ENCODE measurements around the gene ADAMTS1. TPM values are rescaled to one million over a fixed set of nuclear protein-coding genes. Genes with fewer than 3 reads are reported as not detected.

The ADAMTS1 gene
- total RNA-seq, 1 experiment from 2014 or later = 35.6 TPM

DNA sequence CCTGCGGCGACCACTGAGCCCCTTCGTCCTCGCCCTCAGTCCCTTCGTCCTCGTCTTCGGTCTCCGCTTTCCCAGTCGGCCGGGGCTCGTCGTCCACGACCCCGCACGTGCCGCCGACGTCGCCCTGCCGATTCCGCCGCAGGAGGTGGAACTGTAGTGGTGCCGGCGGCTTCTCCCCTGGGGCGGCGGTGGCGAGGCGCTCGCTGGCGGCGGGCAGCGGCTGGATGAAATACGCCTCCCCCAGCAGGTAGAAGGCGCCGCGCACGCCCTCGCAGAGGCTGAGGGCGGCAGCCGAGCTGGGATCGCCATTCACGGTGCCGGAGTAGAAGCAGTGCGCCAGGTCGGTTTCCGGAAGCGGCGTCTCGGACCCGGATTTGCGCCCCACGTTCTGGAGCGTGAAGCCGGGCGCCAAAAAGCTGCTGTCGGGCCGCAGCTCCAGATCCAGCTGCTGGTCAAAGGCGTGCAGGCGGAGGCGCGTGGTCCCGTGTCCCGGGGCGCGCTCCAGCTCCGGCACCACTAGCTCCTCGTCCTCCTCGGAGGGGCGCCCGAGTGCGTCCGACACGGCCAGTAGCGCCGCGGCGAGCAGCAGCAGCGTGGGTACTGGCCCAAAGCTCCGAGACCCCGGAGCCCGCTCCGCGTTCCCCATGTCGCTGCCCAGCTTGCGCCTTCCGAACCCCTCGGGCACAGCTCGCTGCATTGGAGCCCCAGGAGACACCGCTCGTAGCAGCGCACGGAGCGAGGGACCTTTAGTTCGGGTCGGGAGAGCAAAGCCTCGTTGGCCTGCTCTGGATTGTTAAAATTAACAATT, 747 bp downstream of the ADAMTS1 start (continued):
- TF ChIP-seq, protein P1, sequence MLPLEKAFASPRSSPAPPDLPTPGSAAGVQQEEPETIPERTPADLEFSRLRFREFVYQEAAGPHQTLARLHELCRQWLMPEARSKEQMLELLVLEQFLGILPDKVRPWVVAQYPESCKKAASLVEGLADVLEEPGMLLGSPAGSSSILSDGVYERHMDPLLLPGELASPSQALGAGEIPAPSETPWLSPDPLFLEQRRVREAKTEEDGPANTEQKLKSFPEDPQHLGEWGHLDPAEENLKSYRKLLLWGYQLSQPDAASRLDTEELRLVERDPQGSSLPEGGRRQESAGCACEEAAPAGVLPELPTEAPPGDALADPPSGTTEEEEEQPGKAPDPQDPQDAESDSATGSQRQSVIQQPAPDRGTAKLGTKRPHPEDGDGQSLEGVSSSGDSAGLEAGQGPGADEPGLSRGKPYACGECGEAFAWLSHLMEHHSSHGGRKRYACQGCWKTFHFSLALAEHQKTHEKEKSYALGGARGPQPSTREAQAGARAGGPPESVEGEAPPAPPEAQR (CRISPR knock-in tag; IDR thresholded peaks at IDR 0.05) = no peak
- TF ChIP-seq JAZF1 (CRISPR knock-in tag; IDR thresholded peaks at IDR 0.05) (no peak), ESRRA (CRISPR knock-in tag; IDR thresholded peaks at IDR 0.05; ENCODE audit: borderline replicate concordance) (peak; percentile 92), GRHL2 (CRISPR knock-in tag; IDR thresholded peaks at IDR 0.05; ENCODE audit: insufficient replicate concordance, severe bottlenecking) (no peak), CREM (CRISPR knock-in tag; IDR thresholded peaks at IDR 0.05) (peak; percentile 77; the same call in 1 of the 2 replicates), GTF2I (CRISPR knock-in tag; conservative IDR thresholded peaks at IDR 0.05) (no peak), ELF4 (CRISPR knock-in tag; IDR thresholded peaks at IDR 0.05; ENCODE audit: low read depth) (peak; percentile 56; the same call in 1 of the 2 replicates), CREB1 (CRISPR knock-in tag; IDR thresholded peaks at IDR 0.05) (peak; percentile 77), ZNF671 (CRISPR knock-in tag; IDR thresholded peaks at IDR 0.05) (no peak), ZNF423 (CRISPR knock-in tag; IDR thresholded peaks at IDR 0.05) (0 out of 2 replicates have a peak, but pooled peaks have one; percentile 31), TCF7 (CRISPR knock-in tag; IDR thresholded peaks at IDR 0.05; ENCODE audit: low read depth) (0 out of 2 replicates have a peak, but pooled peaks have one; percentile 30), JUN (CRISPR knock-in tag; IDR thresholded peaks at IDR 0.05) (peak; percentile 91; the same call in 1 of the 2 replicates), CBFB (CRISPR knock-in tag; IDR thresholded peaks at IDR 0.05; ENCODE audit: low read depth) (0 out of 2 replicates have a peak, but pooled peaks have one; percentile 15), ZNF396 (CRISPR knock-in tag; IDR thresholded peaks at IDR 0.05; ENCODE audit: borderline replicate concordance) (no peak), TP53 (CRISPR knock-in tag; IDR thresholded peaks at IDR 0.05) (0 out of 2 replicates have a peak, but pooled peaks have one; percentile 87)
- TF ChIP-seq, protein P2, sequence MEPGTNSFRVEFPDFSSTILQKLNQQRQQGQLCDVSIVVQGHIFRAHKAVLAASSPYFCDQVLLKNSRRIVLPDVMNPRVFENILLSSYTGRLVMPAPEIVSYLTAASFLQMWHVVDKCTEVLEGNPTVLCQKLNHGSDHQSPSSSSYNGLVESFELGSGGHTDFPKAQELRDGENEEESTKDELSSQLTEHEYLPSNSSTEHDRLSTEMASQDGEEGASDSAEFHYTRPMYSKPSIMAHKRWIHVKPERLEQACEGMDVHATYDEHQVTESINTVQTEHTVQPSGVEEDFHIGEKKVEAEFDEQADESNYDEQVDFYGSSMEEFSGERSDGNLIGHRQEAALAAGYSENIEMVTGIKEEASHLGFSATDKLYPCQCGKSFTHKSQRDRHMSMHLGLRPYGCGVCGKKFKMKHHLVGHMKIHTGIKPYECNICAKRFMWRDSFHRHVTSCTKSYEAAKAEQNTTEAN (CRISPR knock-in tag; IDR thresholded peaks at IDR 0.05) = peak; percentile 85
- TF ChIP-seq, protein P3, sequence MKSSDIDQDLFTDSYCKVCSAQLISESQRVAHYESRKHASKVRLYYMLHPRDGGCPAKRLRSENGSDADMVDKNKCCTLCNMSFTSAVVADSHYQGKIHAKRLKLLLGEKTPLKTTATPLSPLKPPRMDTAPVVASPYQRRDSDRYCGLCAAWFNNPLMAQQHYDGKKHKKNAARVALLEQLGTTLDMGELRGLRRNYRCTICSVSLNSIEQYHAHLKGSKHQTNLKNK (CRISPR knock-in tag; IDR thresholded peaks at IDR 0.05) = no peak
- TF ChIP-seq, protein P4, sequence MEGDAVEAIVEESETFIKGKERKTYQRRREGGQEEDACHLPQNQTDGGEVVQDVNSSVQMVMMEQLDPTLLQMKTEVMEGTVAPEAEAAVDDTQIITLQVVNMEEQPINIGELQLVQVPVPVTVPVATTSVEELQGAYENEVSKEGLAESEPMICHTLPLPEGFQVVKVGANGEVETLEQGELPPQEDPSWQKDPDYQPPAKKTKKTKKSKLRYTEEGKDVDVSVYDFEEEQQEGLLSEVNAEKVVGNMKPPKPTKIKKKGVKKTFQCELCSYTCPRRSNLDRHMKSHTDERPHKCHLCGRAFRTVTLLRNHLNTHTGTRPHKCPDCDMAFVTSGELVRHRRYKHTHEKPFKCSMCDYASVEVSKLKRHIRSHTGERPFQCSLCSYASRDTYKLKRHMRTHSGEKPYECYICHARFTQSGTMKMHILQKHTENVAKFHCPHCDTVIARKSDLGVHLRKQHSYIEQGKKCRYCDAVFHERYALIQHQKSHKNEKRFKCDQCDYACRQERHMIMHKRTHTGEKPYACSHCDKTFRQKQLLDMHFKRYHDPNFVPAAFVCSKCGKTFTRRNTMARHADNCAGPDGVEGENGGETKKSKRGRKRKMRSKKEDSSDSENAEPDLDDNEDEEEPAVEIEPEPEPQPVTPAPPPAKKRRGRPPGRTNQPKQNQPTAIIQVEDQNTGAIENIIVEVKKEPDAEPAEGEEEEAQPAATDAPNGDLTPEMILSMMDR (IDR thresholded peaks at IDR 0.05) = no peak
- TF ChIP-seq, protein P5, sequence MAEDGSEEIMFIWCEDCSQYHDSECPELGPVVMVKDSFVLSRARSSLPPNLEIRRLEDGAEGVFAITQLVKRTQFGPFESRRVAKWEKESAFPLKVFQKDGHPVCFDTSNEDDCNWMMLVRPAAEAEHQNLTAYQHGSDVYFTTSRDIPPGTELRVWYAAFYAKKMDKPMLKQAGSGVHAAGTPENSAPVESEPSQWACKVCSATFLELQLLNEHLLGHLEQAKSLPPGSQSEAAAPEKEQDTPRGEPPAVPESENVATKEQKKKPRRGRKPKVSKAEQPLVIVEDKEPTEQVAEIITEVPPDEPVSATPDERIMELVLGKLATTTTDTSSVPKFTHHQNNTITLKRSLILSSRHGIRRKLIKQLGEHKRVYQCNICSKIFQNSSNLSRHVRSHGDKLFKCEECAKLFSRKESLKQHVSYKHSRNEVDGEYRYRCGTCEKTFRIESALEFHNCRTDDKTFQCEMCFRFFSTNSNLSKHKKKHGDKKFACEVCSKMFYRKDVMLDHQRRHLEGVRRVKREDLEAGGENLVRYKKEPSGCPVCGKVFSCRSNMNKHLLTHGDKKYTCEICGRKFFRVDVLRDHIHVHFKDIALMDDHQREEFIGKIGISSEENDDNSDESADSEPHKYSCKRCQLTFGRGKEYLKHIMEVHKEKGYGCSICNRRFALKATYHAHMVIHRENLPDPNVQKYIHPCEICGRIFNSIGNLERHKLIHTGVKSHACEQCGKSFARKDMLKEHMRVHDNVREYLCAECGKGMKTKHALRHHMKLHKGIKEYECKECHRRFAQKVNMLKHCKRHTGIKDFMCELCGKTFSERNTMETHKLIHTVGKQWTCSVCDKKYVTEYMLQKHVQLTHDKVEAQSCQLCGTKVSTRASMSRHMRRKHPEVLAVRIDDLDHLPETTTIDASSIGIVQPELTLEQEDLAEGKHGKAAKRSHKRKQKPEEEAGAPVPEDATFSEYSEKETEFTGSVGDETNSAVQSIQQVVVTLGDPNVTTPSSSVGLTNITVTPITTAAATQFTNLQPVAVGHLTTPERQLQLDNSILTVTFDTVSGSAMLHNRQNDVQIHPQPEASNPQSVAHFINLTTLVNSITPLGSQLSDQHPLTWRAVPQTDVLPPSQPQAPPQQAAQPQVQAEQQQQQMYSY (CRISPR knock-in tag; IDR thresholded peaks at IDR 0.05) = peak; percentile 43; the same call in 1 of the 2 replicates
- TF ChIP-seq, protein P6, sequence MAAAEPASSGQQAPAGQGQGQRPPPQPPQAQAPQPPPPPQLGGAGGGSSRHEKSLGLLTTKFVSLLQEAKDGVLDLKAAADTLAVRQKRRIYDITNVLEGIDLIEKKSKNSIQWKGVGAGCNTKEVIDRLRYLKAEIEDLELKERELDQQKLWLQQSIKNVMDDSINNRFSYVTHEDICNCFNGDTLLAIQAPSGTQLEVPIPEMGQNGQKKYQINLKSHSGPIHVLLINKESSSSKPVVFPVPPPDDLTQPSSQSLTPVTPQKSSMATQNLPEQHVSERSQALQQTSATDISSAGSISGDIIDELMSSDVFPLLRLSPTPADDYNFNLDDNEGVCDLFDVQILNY (CRISPR knock-in tag; IDR thresholded peaks at IDR 0.05) = peak; percentile 81
- TF ChIP-seq, protein P7, sequence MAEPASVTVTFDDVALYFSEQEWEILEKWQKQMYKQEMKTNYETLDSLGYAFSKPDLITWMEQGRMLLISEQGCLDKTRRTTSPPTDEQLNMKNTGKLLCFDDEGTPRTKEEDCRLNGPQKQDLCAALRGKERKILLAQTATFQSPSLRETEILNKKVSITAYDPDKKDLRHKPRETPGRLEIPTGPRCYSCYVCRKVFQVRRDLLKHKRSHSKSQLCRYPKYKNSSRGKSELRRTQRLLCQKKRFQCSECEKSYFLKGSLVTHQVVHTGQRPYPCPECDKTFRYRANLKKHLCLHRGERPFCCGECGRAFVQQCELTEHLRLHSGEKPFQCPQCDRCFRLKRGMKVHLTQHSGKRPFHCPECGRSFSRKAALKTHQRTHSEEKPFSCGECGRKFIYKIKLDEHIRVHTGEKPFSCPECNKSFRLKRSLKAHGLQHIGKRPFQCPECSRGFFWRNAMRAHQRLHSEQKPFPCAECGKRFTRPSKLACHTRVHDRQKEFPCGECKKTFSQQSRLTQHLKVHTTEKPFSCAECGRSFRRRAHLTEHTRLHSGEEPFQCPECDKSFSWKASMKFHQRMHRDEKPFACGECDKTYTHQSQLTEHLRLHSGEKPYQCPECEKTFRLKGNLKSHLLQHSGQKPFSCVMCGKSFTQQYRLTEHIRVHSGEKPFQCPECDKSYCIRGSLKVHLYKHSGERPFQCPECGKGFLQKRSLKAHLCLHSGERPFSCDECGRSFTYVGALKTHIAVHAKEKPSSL (CRISPR knock-in tag; conservative IDR thresholded peaks at IDR 0.05) = no peak
- TF ChIP-seq, protein P8, sequence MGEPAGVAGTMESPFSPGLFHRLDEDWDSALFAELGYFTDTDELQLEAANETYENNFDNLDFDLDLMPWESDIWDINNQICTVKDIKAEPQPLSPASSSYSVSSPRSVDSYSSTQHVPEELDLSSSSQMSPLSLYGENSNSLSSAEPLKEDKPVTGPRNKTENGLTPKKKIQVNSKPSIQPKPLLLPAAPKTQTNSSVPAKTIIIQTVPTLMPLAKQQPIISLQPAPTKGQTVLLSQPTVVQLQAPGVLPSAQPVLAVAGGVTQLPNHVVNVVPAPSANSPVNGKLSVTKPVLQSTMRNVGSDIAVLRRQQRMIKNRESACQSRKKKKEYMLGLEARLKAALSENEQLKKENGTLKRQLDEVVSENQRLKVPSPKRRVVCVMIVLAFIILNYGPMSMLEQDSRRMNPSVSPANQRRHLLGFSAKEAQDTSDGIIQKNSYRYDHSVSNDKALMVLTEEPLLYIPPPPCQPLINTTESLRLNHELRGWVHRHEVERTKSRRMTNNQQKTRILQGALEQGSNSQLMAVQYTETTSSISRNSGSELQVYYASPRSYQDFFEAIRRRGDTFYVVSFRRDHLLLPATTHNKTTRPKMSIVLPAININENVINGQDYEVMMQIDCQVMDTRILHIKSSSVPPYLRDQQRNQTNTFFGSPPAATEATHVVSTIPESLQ (CRISPR knock-in tag; IDR thresholded peaks at IDR 0.05) = no peak
- TF ChIP-seq, protein P9, sequence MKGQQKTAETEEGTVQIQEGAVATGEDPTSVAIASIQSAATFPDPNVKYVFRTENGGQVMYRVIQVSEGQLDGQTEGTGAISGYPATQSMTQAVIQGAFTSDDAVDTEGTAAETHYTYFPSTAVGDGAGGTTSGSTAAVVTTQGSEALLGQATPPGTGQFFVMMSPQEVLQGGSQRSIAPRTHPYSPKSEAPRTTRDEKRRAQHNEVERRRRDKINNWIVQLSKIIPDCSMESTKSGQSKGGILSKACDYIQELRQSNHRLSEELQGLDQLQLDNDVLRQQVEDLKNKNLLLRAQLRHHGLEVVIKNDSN (CRISPR knock-in tag; IDR thresholded peaks at IDR 0.05) = peak; percentile 63; the same call in 1 of the 2 replicates

Measured in WTC11 (cell line).